ENCODE measurements around the gene MISP3.

DNA sequence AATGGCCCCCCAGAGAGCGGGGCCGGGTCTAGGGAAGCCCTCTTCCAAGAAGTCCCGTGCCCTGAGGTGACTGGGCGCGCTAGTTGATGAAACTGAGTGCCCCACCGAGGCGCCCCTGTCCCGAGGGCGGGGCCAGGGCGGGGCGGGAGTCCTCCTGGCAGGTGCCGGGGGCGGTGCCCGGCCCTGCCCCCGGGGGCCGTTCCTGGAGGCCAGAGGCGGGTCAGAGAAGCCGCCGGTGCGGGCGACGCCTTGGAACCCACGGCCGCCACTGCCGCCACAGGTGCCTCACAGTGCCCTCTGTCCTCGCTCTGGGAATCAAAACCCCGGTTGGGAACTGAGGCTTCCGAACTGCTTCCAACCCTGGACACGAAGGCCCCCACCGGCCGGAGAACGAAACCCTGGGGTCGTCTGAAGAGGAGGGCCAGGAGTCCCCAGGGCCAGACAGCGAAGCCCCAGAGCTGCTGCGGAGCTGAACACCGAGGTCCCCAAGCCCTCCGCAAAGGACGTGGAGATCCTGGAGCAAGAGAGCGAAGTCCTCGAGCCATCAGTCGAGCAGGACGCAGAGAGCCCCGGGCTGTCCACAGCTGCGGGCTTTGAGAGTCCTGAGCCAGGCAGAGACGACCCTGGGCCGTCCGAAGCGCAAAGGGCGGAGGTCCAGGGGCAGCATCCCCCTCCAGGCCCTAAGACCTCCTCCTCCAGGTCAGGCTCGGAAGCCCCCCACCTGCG lies at the start of gene MISP3:
- TF ChIP-seq, protein P1, sequence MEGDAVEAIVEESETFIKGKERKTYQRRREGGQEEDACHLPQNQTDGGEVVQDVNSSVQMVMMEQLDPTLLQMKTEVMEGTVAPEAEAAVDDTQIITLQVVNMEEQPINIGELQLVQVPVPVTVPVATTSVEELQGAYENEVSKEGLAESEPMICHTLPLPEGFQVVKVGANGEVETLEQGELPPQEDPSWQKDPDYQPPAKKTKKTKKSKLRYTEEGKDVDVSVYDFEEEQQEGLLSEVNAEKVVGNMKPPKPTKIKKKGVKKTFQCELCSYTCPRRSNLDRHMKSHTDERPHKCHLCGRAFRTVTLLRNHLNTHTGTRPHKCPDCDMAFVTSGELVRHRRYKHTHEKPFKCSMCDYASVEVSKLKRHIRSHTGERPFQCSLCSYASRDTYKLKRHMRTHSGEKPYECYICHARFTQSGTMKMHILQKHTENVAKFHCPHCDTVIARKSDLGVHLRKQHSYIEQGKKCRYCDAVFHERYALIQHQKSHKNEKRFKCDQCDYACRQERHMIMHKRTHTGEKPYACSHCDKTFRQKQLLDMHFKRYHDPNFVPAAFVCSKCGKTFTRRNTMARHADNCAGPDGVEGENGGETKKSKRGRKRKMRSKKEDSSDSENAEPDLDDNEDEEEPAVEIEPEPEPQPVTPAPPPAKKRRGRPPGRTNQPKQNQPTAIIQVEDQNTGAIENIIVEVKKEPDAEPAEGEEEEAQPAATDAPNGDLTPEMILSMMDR (IDR thresholded peaks at IDR 0.05; ENCODE audit: control extremely low read depth in 1 of 3, insufficient read depth in 1 of 3, low read depth in 1 of 3, low read length in 3 of 3), result no peak
- TF ChIP-seq RXRA (IDR thresholded peaks at IDR 0.05; ENCODE audit: insufficient read depth, low read depth, low read length) (no peak), BRCA1 (IDR thresholded peaks at IDR 0.05; ENCODE audit: low read depth, low read length) (no peak)
